ENCODE data around the gene ADAD2.

ADAD2 gene

GRCh38 chr16:84190731-84191388, at the start of gene ADAD2:
Gene ADAD2 (plus strand): TSS chr16:84191157. CDS start chr16:84191231, 74 bp downstream.
- DNase-seq, result no peak

GRCh38 chr16:84143081-84143480, 47.9 kb upstream of the ADAD2 start:
- no peak for DNase-seq

GRCh38 chr16:84143784-84144199, 47.2 kb upstream of the ADAD2 start:
- no peak for DNase-seq

DNA sequence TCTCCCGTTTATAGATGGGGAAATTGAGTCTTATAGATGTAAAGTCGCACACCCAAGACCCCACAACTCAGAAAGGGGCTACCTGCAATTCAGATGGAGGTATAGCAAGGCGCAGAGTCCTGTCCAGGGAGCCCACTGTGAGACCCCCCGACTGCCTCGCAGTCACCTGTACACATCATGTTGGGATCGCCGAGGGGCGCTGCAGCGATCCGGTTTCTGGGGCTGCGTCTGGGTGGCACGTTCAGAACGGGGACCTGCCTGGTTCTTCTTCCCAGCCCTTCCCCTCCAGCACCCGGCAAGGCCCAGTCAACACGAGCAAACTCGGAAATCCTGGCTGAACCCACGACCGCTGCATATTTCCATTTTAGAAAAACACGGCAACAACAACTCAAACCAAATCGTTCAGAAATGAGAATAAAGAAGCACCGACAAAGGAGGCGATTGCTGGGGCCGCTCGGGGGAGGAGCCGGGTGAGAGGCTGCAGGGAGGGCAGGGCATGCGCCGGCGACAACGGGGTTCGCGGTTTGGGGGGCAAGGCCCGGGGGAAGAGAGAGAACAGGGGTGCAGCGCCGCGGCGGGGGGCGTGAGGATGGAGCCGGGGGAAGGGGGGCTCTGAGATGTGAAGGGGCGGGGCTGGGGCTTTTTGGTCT, 46.6 kb upstream of the ADAD2 start:
- DNase-seq, result peak; percentile 42

DNA sequence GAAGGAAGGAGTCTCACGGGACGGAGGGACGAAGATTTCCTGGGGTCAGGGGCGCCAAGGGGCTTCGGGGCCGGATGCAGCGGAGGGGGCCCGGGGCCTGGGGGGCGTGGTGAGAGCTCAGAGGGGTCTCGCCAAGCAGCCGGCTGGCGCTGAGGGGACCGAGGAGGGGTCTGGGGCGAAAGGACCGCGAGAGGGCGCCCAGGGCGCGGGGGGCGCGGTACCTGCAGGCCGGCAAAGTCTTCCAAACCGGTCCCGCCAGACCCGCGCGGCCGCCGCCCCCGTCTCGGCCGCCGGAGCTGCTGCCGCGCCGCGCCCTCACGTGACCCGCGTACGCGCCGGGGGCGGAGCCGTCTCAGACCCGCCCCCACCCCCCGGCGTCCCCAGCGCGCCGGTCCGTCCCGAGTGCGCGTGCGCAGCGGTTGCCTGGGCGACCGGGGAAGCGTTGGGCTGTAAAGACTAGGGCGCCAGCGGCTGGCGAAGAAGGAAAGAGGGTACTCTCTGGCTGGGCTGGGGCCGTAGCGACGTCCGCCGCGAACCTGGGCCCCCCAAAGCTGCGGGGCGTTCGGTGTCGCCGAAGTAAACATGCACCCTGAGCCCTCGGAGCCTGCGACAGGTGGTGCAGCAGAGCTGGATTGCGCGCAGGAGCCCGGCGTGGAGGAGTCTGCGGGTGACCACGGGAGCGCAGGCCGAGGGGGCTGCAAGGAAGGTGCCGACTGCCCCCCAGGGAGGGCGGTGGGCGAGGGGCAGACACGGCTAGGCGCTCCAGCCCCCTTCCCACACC, 45.9 kb upstream of the ADAD2 start, which contains the start of the genes DNAAF1 and HSDL1:
TSS of gene DNAAF1 (plus strand) at position 450 of the 781 bp plus-strand sequence. CDS start at position 583, 133 bp downstream.
TSS of gene HSDL1 (minus strand) at position 319 of the 781 bp plus-strand sequence. CDS start 13,856 bp downstream, outside the sequence.
- peak; percentile 94 for DNase-seq

DNA sequence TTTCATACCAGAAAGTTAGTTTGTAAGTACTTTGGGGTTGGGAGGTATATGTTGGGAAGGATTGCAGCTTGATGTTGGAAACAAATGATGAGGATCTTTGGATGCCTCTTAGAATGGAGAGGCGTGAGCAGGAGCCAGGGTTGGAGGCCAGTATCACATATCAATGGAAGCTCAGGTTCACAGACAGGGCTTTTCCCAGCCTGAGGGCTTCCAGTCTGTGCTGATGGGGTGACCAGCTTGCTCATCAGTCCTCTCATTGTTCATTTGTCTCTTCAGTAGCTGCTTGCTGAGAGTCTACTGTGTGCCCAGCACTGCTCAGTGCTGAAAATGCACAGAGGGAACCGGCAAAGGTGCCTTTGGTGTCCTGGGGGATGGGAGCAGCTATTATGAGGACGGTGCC, 40.0 kb upstream of the ADAD2 start:
- DNase-seq, result no peak

GRCh38 chr16:84153660-84154214, 37.2 kb upstream of the ADAD2 start:
- no peak for DNase-seq

DNA sequence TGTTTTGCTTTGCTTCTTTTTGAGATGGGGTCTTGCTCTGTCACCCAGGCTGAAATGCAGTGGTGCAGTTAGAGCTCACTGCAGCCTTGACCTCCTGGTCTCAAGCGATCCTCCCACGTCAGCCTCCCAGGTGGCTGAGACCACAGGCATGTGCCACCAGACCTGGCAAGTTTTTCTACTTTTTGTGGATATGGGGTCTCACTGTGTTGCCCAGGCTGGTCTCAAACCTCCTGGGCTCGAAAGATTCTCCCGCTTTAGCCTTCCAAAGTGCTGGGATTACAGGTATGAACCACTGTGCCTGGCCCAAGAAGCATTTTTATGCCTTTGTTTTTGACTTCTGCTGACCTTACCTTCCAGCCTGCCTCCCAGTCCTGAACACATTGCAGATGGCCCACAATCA, 35.7 kb upstream of the ADAD2 start:
- no peak for DNase-seq

- no peak for DNase-seq
Measured at GRCh38 chr16:84155771-84156170, 35.2 kb upstream of the ADAD2 start.

DNA sequence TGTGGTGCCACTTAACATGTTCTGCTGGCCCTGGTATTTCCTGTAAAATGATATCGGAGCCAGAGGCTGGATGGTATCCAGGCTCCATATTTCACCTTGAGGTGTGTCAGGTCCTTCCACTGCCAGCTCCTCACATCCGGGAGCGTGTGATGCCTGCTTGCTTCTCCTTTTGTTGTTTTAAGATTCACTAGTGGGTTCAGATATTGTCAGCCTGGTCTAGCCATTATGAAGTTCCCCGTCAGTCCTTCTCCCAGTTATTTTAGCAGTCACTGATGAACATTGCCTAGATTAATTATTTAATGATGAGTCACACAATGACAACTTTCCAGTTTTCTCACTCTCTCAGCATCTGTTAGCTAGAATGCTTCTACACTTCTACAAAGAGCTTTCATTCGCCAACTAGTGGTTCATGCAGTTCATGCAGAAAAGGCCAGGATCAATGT, 34.6 kb upstream of the ADAD2 start:
- no peak for DNase-seq

- no peak for DNase-seq
Measured at GRCh38 chr16:84159007-84159406, 31.9 kb upstream of the ADAD2 start.

GRCh38 chr16:84159800-84160199, 31.2 kb upstream of the ADAD2 start:
- DNase-seq, result no peak

GRCh38 chr16:84161037-84161436, 29.9 kb upstream of the ADAD2 start:
- DNase-seq, result no peak

DNA sequence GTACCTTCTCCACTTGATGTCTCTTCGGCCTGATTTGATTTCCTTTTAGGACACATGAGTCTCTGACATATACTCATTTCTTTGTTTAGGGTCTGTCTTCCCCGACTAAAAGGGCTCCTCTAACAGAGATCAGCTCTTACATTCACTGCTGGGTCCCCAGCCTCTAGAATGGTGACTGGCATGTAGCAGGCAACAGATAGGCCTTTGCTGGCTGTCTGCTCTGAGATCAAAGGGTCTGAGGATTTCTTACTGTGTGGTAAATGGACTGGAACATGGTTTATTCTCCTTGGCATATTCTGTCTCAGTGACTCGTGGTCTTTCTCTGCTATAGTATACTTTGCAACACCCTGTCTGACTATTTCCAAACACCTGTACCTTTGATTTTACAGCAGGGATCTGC, 29.2 kb upstream of the ADAD2 start:
- no peak for DNase-seq

- no peak for DNase-seq
Measured at GRCh38 chr16:84165746-84166145, 25.2 kb upstream of the ADAD2 start.

DNA sequence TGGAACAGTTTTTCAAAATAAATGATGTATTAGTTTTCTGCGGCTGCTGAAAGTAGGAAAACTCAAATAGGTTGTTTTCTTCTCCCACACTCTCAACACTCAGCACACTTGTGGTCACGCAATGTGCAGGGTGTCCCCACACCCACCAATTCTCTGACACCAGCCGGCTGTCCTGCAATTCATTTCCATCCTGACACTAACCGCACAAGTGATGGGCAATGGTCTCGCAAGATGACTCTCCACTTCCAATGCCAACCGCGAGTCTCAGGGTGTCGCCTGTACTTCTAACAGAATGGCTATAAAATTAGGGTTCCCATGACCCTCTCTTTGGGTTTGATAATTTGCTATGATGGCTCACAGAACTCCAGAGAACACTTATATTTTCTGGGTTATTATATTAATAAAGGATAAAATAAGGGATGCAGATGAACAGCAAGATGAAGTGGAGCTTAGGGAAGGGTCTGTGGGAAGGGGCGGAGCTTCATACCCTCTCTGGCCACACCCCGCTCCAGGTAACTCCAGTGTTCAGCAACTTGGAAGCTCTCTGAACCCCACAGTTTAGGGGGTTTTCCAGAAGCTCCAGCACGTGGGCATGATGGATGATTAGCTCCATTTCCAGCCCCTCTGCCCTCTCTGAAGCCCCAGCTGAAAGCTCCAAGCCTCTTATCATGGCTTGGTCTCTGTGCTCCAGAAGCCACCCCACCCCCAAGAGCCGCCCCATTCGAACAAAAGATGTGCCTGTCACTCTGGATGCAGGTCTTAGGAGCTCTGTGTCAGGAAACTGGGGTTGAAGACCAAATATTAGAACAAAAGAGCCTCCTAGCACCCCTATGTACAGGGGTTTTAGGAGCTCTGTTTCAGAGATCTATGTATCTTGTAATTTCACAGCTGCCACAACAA, 23.9 kb upstream of the ADAD2 start:
- DNase-seq, result no peak

DNA sequence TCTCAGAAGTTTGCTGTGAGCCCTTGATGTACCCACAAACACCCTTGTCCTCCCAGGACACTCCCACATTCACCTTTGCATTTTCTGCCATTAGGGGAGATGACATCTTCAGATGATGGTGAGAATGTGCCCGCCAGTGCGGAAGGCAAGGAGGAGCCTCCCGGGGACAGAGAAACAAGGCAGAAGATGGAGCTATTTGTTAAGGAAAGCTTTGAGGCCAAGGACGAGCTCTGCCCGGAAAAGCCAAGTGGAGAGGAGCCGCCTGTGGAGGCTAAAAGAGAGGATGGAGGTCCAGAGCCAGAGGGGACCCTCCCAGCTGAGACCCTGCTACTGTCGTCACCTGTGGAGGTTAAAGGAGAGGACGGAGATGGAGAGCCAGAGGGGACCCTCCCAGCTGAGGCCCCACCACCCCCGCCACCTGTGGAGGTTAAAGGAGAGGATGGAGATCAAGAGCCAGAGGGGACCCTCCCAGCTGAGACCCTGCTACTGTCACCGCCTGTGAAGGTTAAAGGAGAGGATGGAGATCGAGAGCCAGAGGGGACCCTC, 21.1 kb upstream of the ADAD2 start:
- DNase-seq, result no peak

GRCh38 chr16:84174396-84174795, 16.6 kb upstream of the ADAD2 start:
- no peak for DNase-seq

DNA sequence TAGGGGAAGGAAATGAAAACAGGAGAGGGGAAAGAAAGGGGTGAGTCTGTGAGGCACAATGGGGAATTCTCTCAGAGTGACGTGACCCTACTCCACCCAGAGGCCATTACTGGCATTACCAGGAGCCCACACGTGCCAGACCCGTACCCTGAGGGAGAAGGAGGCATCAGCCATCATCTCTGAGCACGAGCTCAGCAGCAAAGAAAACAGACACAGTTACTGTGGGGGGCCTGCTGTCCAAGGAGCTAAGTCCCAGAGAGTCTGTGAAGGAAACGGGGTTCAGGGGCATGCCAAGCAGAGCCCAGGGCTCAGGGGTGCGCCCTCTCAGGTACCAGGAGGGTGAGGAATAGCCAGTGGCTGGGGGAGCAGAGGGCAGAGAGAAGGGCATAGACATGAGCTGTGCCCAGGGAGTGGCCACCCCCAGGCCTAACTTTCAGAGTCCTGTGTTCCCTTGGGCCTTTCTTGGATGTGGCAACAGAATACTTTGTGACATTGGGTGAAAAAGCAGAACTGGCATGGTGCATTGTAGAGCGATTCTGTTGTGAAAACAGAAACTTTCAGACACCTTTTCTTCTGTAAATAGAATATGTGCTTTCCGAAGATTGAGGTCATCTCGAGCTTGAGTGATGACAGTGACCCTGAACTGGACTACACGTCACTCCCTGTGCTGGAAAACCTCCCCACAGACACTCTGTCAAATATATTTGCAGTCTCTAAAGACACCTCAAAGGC, 15.4 kb upstream of the ADAD2 start:
- DNase-seq, result no peak

DNA sequence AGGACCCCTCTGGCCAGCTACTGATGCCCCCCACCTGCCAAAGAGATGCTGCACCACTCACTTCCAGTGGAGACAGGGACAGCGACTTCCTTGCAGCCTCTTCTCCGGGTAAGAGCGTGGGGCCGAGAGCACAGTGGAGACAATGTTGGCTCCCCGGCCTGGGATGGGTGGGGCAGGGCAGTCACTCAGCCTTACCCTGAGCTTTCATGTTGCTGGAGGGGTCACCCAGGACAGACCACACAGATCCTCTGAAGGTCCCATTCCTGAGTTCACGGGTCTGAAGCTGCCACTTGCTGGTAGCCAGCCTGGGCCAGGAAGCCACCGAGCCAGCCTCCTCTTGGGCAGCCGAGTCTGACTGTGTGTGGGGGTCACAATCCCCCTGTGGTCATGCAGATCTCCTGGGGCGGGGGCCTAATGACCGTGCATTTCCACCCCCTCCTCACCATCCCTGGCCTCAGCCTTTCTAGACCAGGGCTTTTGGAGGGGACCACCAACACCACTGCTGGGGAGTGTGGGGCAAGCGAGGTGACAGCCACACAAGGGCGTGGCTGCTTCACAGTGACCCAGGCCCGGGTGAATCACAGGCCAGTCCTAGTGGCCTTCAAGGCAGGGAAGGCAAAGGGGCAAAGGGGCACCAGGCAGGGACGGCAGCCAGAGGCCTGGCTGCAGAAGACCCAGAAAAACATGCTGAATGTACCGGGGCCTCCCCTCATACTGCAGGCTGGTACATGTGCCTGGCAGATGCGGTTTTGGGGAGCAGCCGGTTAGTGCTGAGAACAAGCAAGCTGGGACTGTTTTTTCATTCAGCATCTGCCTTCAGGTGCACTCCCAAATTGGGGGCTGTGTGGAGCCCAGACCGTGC, 14.5 kb upstream of the ADAD2 start:
- no peak for DNase-seq

Measured in femur (tissue), 1 donor.